Measurements from ENCODE around the gene GRB14.

Gene GRB14

DNA sequence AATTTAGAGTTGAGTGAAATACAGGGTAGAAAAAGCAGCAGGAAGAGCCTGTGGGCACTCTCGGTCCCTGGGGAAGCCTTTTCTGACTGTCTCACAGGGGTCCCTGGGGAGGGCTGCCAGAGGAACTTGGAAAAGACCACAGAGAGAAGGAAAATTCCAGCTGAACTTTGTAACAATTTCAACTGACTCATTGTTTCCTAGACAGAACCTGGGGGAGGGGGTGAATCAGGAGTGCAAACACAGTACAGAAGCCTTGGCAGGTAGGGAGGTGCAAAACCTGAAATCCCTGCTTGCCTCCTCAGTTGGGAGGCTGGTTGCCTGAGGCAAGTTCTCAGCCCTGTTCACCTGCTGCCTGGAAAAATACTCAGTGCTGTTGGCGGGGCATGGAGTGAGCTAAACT lies 106.8 kb downstream of the GRB14 start:
- H3K9ac ChIP-seq (ENCODE audit: low read depth, low read length), result no peak overlapping the region
- no peaks in the 10 kb centered on the region for H3K36me3 ChIP-seq (ENCODE audit: insufficient read depth, low read length)
- no peaks in the 10 kb centered on the region for H3K9me3 ChIP-seq (ENCODE audit: control insufficient read depth, insufficient read depth, low read length)
- H3K4me1 ChIP-seq (ENCODE audit: insufficient read depth, low read length), result no peaks in the 10 kb centered on the region

GRCh38 chr2:164512871-164513270 lies 108.4 kb downstream of the GRB14 start:
- Histone ChIP-seq H3K9me3 (ENCODE audit: control insufficient read depth, insufficient read depth, low read length) (no peaks in the 10 kb centered on the region), H3K9ac (ENCODE audit: low read depth, low read length) (no peak overlapping the region), H3K36me3 (ENCODE audit: insufficient read depth, low read length) (no peaks in the 10 kb centered on the region), H3K4me1 (ENCODE audit: insufficient read depth, low read length) (no peaks in the 10 kb centered on the region)

DNA sequence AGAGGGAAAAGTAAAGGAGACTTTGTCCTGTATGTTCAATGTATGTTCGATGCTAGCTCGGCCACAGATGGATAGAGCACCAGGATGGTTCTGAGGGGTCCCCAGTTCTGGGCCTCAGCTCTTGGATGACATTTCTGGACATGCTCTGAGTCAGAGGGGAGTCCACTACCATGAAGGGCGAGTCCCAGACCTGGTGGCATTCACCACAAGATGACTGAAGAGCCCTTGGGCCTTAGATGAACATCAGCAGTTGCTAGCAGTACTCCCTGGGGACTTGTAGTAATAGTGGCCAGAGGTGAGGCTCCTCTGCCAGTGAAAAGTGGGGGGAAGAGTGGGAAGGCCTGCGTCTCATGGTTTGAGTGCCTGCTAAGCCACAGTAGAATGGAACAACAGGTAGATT lies 109.5 kb downstream of the GRB14 start:
- Histone ChIP-seq H3K4me1 (ENCODE audit: insufficient read depth, low read length) (no peaks in the 10 kb centered on the region), H3K9ac (ENCODE audit: low read depth, low read length) (no peak overlapping the region), H3K36me3 (ENCODE audit: insufficient read depth, low read length) (no peaks in the 10 kb centered on the region), H3K9me3 (ENCODE audit: control insufficient read depth, insufficient read depth, low read length) (no peaks in the 10 kb centered on the region)

GRCh38 chr2:164510895-164511294 lies 110.4 kb downstream of the GRB14 start:
- Histone ChIP-seq H3K36me3 (ENCODE audit: insufficient read depth, low read length) (no peaks in the 10 kb centered on the region), H3K4me1 (ENCODE audit: insufficient read depth, low read length) (no peaks in the 10 kb centered on the region), H3K9me3 (ENCODE audit: control insufficient read depth, insufficient read depth, low read length) (no peaks in the 10 kb centered on the region), H3K9ac (ENCODE audit: low read depth, low read length) (no peak overlapping the region)

- Histone ChIP-seq H3K4me1 (ENCODE audit: insufficient read depth, low read length) (no peaks in the 10 kb centered on the region), H3K36me3 (ENCODE audit: insufficient read depth, low read length) (no peaks in the 10 kb centered on the region), H3K9ac (ENCODE audit: low read depth, low read length) (no peak overlapping the region), H3K9me3 (ENCODE audit: control insufficient read depth, insufficient read depth, low read length) (no peaks in the 10 kb centered on the region)
Observed at GRCh38 chr2:164509137-164509877, 112.0 kb downstream of the GRB14 start.

DNA sequence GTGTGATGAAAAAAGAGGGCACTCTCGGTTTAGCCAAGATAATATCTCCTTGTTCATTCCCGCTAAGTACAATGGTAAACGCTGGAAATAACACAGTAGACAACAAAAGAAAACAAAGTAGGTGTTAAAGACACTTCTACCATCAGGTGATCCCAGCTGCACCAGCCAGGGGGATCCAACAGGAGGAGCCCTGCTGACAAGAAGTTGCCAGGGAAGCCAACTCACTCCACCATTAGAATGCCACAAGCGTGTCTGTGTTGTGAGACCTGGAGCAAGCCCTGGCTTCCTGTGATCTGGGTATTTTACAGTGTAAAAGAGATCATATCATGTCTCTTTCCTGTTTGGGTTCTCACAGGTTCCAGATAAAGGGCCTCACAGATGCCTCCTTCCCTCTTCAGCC lies 117.0 kb downstream of the GRB14 start:
- H3K9ac ChIP-seq (ENCODE audit: low read depth, low read length), result no peak overlapping the region
- no peaks in the 10 kb centered on the region for H3K36me3 ChIP-seq (ENCODE audit: insufficient read depth, low read length)
- no peaks in the 10 kb centered on the region for H3K9me3 ChIP-seq (ENCODE audit: control insufficient read depth, insufficient read depth, low read length)
- H3K4me1 ChIP-seq (ENCODE audit: insufficient read depth, low read length), result no peaks in the 10 kb centered on the region

DNA sequence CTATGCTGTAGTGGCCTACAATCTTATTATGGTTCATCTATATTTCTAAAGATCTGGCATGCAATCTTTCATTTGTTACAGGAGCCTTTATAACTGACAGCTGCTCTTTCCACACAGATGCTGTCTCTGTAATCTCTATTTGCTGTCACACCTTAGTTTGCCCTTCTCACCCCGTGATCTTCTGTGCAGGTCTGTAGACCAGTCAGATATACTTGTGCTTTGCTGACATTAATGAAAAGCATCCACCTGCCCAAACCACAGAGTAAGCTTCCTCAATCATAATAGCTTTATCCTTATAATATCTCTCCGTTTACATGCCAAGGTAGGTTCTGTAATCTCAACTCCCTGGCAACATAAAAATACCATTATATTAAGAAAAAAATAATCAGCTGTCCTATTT lies 122.4 kb downstream of the GRB14 start:
- H3K9ac ChIP-seq (ENCODE audit: low read depth, low read length), result no peak overlapping the region
- no peaks in the 10 kb centered on the region for H3K9me3 ChIP-seq (ENCODE audit: control insufficient read depth, insufficient read depth, low read length)
- H3K36me3 ChIP-seq (ENCODE audit: insufficient read depth, low read length), result no peaks in the 10 kb centered on the region
- peaks cover 3% of the 10 kb centered on the region; the same call in 1 of the 2 replicates for H3K4me1 ChIP-seq (ENCODE audit: insufficient read depth, low read length)

- Histone ChIP-seq H3K9me3 (ENCODE audit: control insufficient read depth, insufficient read depth, low read length) (no peaks in the 10 kb centered on the region), H3K36me3 (ENCODE audit: insufficient read depth, low read length) (no peaks in the 10 kb centered on the region), H3K4me1 (ENCODE audit: insufficient read depth, low read length) (peaks cover 3% of the 10 kb centered on the region; the same call in 1 of the 2 replicates), H3K9ac (ENCODE audit: low read depth, low read length) (no peak overlapping the region)
Observed at GRCh38 chr2:164496881-164497280, 124.4 kb downstream of the GRB14 start.

GRCh38 chr2:164496421-164496820 lies 124.9 kb downstream of the GRB14 start:
- Histone ChIP-seq H3K36me3 (ENCODE audit: insufficient read depth, low read length) (no peaks in the 10 kb centered on the region), H3K9ac (ENCODE audit: low read depth, low read length) (no peak overlapping the region), H3K9me3 (ENCODE audit: control insufficient read depth, insufficient read depth, low read length) (no peaks in the 10 kb centered on the region), H3K4me1 (ENCODE audit: insufficient read depth, low read length) (peaks cover 3% of the 10 kb centered on the region; the same call in 1 of the 2 replicates)

- Histone ChIP-seq H3K9me3 (ENCODE audit: control insufficient read depth, insufficient read depth, low read length) (no peaks in the 10 kb centered on the region), H3K36me3 (ENCODE audit: insufficient read depth, low read length) (no peaks in the 10 kb centered on the region), H3K4me1 (ENCODE audit: insufficient read depth, low read length) (peaks cover 3% of the 10 kb centered on the region; the same call in 1 of the 2 replicates), H3K9ac (ENCODE audit: low read depth, low read length) (no peak overlapping the region)
Observed at GRCh38 chr2:164495491-164496223, 125.6 kb downstream of the GRB14 start.

DNA sequence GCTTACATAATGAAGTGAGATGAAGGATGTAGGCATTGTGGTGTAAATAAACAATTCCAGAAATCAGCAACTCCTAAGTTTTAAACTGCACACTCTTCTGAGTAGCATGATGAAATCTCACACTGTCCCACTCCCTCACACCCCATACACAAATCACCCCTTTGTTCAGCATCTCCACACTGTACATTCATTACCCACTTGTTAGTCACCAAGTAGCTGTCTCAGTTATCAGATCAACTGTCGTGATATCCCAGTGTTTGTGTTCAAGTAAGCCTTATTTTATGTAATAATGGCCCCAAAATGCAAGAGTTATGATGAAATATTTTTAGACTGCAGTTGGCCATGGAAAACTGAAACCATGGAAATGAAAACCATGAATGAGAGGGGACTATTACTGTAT lies 135.7 kb downstream of the GRB14 start:
- Histone ChIP-seq H3K4me1 (ENCODE audit: insufficient read depth, low read length) (no peaks in the 10 kb centered on the region), H3K36me3 (ENCODE audit: insufficient read depth, low read length) (no peaks in the 10 kb centered on the region), H3K9ac (ENCODE audit: low read depth, low read length) (no peak overlapping the region), H3K9me3 (ENCODE audit: control insufficient read depth, insufficient read depth, low read length) (no peaks in the 10 kb centered on the region)

GRCh38 chr2:164479460-164479859 lies 141.8 kb downstream of the GRB14 start:
- H3K9ac ChIP-seq (ENCODE audit: low read depth, low read length), result no peak overlapping the region
- no peaks in the 10 kb centered on the region for H3K36me3 ChIP-seq (ENCODE audit: insufficient read depth, low read length)
- no peaks in the 10 kb centered on the region for H3K4me1 ChIP-seq (ENCODE audit: insufficient read depth, low read length)
- H3K9me3 ChIP-seq (ENCODE audit: control insufficient read depth, insufficient read depth, low read length), result no peaks in the 10 kb centered on the region

DNA sequence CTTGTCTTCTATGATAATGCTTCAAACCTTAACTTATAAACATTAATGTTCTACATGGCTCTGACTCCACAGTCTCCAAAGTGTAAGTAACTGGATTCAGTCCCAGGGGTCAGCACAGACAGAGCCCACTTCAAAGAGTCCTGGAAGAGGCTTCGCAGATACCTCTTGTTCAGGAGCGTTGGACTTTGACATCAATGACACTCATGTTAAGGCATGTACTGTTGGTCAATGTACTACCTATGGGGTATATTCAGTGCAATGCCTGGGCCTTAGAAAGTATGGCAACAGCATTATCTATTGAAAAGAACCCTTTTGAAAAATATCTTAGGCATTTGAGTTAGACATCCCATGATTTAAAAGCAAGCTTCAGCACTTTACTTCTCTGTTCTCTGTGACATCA lies 143.1 kb downstream of the GRB14 start:
- Histone ChIP-seq H3K36me3 (ENCODE audit: insufficient read depth, low read length) (no peaks in the 10 kb centered on the region), H3K4me1 (ENCODE audit: insufficient read depth, low read length) (no peaks in the 10 kb centered on the region), H3K9me3 (ENCODE audit: control insufficient read depth, insufficient read depth, low read length) (no peaks in the 10 kb centered on the region), H3K9ac (ENCODE audit: low read depth, low read length) (no peak overlapping the region)

DNA sequence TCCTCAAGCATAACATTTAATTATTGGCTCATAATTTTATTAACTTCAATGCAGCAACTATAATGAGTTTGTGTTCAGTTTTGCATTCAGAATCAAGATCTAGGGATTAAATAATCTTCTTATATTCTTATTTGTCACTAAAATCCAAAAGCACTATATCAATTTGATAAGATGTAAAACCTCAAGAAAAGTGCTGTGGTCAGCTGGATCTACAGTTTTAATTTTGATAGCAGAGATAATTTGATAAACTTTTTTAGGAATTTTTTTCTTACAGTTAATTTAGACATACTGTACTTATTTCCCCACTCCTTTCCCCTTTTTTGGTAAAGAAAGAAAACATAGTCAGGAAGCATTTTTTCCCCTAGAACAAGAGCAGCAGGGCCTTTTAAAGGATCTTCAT lies 146.4 kb downstream of the GRB14 start:
- Histone ChIP-seq H3K9ac (ENCODE audit: low read depth, low read length) (no peak overlapping the region), H3K4me1 (ENCODE audit: insufficient read depth, low read length) (no peaks in the 10 kb centered on the region), H3K9me3 (ENCODE audit: control insufficient read depth, insufficient read depth, low read length) (no peaks in the 10 kb centered on the region), H3K36me3 (ENCODE audit: insufficient read depth, low read length) (no peaks in the 10 kb centered on the region)

DNA sequence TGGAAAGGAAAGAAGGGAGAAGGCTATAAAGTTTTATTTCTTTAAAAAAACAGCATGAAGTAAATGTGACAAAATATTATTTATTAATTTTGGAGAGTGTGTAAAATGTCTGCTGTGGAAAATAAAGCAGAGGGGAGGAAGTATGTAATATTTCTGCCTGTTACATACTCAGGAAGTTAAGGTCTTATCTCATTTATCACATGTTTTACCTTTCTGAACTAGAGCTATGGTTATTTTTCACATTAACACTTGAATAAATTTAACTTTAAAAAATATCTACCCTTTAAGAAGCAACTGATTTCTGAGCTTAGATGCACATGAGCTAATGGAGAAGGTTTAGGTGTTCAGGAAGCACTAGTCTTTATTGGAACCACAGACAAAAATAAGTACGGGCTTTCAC lies 148.3 kb downstream of the GRB14 start:
- no peaks in the 10 kb centered on the region for H3K4me1 ChIP-seq (ENCODE audit: insufficient read depth, low read length)
- H3K36me3 ChIP-seq (ENCODE audit: insufficient read depth, low read length), result no peaks in the 10 kb centered on the region
- no peak overlapping the region for H3K9ac ChIP-seq (ENCODE audit: low read depth, low read length)
- H3K9me3 ChIP-seq (ENCODE audit: control insufficient read depth, insufficient read depth, low read length), result no peaks in the 10 kb centered on the region

Measured in ES-I3 (cell line).